DOHH2 (cell line): ENCODE data around the gene RAI1.

Source experiments
- H3F3A ChIP-seq: fragments of 200-600 bp; sonication (generic), shearing (Covaris generic); 2 replicates; pipeline ENCODE4 v1.6.0; 2016; ENCODE audit warnings: antibody characterized with exemption, mild to moderate bottlenecking; ENCODE audit not compliant: control insufficient read depth, insufficient read depth
- H3K27ac ChIP-seq: fragments of 200-600 bp; sonication (generic); 2 replicates; pipeline ENCODE4 v1.5.1; 2014; ENCODE audit warnings: low read depth, mild to moderate bottlenecking, low read length, moderate library complexity
- H3K27me3 ChIP-seq: fragments of 200-600 bp; sonication (generic); 2 replicates; pipeline ENCODE4 v1.6.1; 2014; ENCODE audit warnings: mild to moderate bottlenecking, low read length, mixed read lengths; ENCODE audit not compliant: control insufficient read depth
- H3K36me3 ChIP-seq: fragments of 200-600 bp; sonication (generic); 2 replicates; pipeline ENCODE4 v1.6.1; 2014; ENCODE audit warnings: mild to moderate bottlenecking, low read length, moderate library complexity, mixed read lengths; ENCODE audit not compliant: control insufficient read depth
- H3K4me1 ChIP-seq: fragments of 200-600 bp; sonication (generic); 2 replicates; pipeline ENCODE4 v1.6.1; 2014; ENCODE audit warnings: mild to moderate bottlenecking, low read length, mixed read lengths; ENCODE audit not compliant: control insufficient read depth
- H3K4me2 ChIP-seq: fragments of 200-600 bp; sonication (generic); 2 replicates; pipeline ENCODE4 v1.6.0; 2014; ENCODE audit warnings: mild to moderate bottlenecking, low read length, moderate library complexity
- H3K4me3 ChIP-seq: fragments of 200-600 bp; sonication (generic); 2 replicates; pipeline ENCODE4 v1.5.1; 2014; ENCODE audit warnings: mild to moderate bottlenecking, low read length, mixed read lengths
- H3K79me2 ChIP-seq: fragments of 200-600 bp; sonication (generic); 2 replicates; pipeline ENCODE4 v1.6.1; 2014; ENCODE audit warnings: mild to moderate bottlenecking, low read length, mixed read lengths; ENCODE audit not compliant: control insufficient read depth
- H3K9me2 ChIP-seq: fragments of 200-600 bp; sonication (generic); replicated peaks from 2 replicates; pipeline ENCODE4 v1.6.1; 2014; ENCODE audit warnings: mild to moderate bottlenecking, low read length, mixed read lengths; ENCODE audit not compliant: control insufficient read depth
- H3K9me3 ChIP-seq: fragments of 200-600 bp; sonication (generic); 2 replicates; pipeline ENCODE4 v1.6.1; 2014; ENCODE audit warnings: antibody characterized with exemption, low read length, mixed read lengths; ENCODE audit not compliant: control insufficient read depth, insufficient read depth
- H4K20me1 ChIP-seq: fragments of 200-600 bp; sonication (generic); 2 replicates; pipeline ENCODE4 v1.6.0; 2014; ENCODE audit warnings: low read depth, mild to moderate bottlenecking, antibody characterized with exemption, low read length, moderate library complexity; ENCODE audit not compliant: control insufficient read depth, insufficient read depth
- CTCF ChIP-seq: fragments of 200-600 bp; sonication (generic); IDR thresholded peaks from one replicate; pipeline ENCODE4 v1.5.1; 2014; ENCODE audit warnings: antibody characterized with exemption, mild to moderate bottlenecking, low read depth, low read length; ENCODE audit not compliant: poor library complexity, severe bottlenecking
- EZH2phosphoT487 ChIP-seq: fragments of 200-600 bp; sonication (generic); IDR thresholded peaks from 2 replicates; pipeline ENCODE4 v1.6.1; 2017; ENCODE audit warnings: borderline replicate concordance, mild to moderate bottlenecking, antibody characterized with exemption, low read length, moderate library complexity, mixed read lengths

The RAI1 gene

DNA sequence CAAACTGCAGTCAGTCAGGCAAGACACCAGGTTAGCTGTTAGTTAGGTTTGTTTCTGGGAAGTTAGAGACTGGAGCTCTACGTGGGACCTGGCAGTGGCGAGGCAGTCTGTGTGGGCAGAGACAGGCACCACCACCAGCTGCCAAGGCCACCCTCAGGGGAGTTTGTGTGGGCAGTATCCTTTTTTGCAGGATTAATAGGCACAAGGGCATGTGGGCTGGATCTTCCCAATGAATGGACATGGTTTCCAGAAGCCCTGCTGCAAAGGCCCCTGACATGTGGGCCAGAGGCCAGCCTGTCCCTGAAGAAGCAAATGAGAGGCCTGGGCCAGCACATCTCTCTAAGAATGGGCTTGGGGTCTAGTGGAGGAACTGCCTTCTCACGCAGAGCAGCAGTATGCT lies 174.7 kb downstream of the RAI1 start:
- Histone ChIP-seq H3K27ac (no peak overlapping the region), H3K9me3 (no peaks in the 10 kb centered on the region), H3K4me2 (no peak overlapping the region), H3K36me3 (no peaks in the 10 kb centered on the region), H3K4me1 (no peaks in the 10 kb centered on the region), H3K27me3 (no peaks in the 10 kb centered on the region), H4K20me1 (no peaks in the 10 kb centered on the region), H3K4me3 (no peak overlapping the region), H3K9me2 (no peaks in the 10 kb centered on the region), H3F3A (no peaks in the 10 kb centered on the region), H3K79me2 (no peaks in the 10 kb centered on the region)
- TF ChIP-seq EZH2phosphoT487 (no peak), CTCF (no peak)

- no peaks in the 10 kb centered on the region for H3K4me1 ChIP-seq
- no peak overlapping the region for H3K4me3 ChIP-seq
- no peaks in the 10 kb centered on the region for H3F3A ChIP-seq
- no peaks in the 10 kb centered on the region for H3K36me3 ChIP-seq
- TF ChIP-seq EZH2phosphoT487, result no peak
- TF ChIP-seq CTCF, result no peak
- H3K9me2 ChIP-seq, result no peaks in the 10 kb centered on the region
- H3K4me2 ChIP-seq, result no peak overlapping the region
- H3K27ac ChIP-seq, result no peak overlapping the region
- no peaks in the 10 kb centered on the region for H3K27me3 ChIP-seq
- H3K9me3 ChIP-seq, result no peaks in the 10 kb centered on the region
- no peaks in the 10 kb centered on the region for H3K79me2 ChIP-seq
- H4K20me1 ChIP-seq, result no peaks in the 10 kb centered on the region
Measured at GRCh38 chr17:17856386-17856785, 175.1 kb downstream of the RAI1 start.

DNA sequence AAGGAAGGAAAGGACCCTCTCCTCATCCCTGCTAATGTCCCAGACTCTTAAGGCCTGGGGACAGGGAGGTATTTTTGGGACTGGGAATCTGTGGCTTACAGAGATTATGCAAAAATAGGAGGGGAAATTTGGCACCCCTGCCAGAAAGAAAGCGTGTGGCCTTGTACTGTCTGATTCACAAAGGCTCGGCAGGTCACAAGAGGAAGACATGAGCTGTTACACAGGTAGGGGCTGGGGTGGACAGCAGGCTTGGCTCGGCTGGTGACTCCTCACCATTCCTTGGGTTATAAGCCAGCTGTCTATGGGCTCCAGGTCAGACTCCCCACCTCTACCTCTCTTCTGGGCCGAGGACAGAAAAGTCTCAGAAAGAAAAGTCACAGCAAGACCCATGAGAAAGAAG lies 176.2 kb downstream of the RAI1 start:
- TF ChIP-seq CTCF, result no peak
- no peak for TF ChIP-seq EZH2phosphoT487
- H3K27ac ChIP-seq, result no peak overlapping the region
- no peaks in the 10 kb centered on the region for H3K4me1 ChIP-seq
- no peaks in the 10 kb centered on the region for H3K27me3 ChIP-seq
- no peaks in the 10 kb centered on the region for H3F3A ChIP-seq
- no peaks in the 10 kb centered on the region for H3K36me3 ChIP-seq
- H3K4me3 ChIP-seq, result no peak overlapping the region
- H4K20me1 ChIP-seq, result no peaks in the 10 kb centered on the region
- no peaks in the 10 kb centered on the region for H3K9me3 ChIP-seq
- no peaks in the 10 kb centered on the region for H3K79me2 ChIP-seq
- no peaks in the 10 kb centered on the region for H3K9me2 ChIP-seq
- H3K4me2 ChIP-seq, result no peak overlapping the region
